GM12872 (cell line): ENCODE data around the gene MLF2.

Source experiments
- CTCF ChIP-seq: IDR thresholded peaks from 3 replicates; pipeline ENCODE4 v1.5.1; 2011; ENCODE audit warnings: low read depth, mild to moderate bottlenecking, low read length, moderate library complexity; ENCODE audit not compliant: insufficient read depth

MLF2 gene, protein sequence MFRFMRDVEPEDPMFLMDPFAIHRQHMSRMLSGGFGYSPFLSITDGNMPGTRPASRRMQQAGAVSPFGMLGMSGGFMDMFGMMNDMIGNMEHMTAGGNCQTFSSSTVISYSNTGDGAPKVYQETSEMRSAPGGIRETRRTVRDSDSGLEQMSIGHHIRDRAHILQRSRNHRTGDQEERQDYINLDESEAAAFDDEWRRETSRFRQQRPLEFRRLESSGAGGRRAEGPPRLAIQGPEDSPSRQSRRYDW

DNA sequence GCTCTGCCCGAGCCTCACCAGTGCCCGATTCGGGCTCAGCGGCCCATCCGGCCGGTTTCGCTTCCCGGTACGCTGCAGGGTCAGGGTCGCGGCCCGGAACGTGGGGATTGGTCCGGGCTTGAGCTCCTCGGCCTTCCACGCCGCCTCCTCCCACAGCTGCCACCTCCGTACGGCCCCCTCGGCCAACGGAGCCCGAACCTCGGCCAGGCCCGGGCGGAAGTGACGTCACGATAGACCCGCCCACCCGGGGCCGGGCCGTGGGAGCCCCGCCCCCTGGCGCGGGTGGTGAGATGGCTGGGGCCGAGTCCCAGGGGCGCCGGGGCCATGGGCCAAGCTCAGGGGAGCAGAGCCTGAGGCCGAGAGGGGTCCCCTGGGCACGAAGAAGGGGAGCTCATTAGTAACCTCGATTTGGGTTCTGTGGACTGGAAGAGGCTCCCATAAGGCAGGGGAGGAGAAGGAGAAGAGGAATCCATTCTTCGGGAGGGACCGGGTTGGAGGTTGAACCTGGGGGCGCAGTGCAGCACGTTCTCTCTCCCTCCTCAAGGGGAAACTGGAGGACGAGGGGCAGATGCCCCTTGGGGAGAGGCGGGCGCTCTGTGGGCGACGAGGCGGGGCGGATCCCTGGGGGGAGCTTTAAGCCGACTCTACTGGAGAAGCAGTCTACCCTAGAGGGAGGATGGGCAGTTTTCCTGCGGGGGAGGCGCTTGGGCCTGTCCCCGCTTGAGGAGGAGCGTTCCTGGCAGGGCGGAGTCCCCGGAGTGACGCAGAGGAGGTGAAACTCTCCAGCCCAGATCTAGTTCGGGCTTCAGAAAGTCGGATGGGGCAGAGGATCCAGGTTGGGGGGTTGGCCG lies at the start of gene MLF2:
MLF2 (minus strand) TSS at position 221 of the 851 bp plus-strand sequence. CDS start 807 bp downstream, outside the sequence.
- TF ChIP-seq CTCF = no peak; the same call in 2 of the 3 replicates

DNA sequence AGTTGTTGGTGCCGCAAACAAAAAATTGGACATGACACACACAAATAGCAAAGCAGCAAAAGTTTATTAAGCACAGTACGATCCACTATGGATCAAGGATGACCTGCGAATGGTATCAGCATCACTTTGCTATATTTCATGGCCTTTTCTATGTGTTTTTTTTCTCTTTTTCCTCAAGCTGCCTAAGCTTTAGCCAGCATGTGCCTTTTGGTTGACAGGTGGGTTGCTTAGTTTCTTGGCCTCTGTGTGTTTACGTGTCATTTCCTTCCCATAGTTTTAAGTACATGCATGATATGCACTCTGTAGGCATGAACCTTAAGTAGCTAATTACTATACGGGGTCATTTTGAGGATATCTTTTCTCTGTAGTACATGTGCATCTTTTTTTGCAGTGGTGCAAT lies 46.2 kb upstream of the MLF2 start:
- no peak for TF ChIP-seq CTCF

DNA sequence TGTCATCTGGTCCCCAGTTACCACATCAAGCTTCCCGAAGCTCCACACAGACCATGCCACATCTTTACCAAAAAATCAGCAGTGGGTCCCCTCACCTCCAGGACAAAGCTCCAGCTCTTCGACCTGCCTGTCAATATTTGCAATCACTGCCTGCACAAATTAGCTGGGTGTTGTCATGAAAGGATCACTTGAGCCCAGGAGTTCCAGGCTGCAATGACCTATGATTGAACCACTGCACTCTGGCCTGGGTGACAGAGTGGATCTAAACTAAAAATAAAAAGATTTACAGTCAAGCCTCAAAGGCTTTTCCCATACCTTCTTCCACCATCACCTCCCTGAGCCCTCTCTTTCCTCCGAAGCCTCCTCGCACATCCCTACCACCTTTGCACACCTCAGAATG lies 43.6 kb upstream of the MLF2 start:
- no peak for TF ChIP-seq CTCF

DNA sequence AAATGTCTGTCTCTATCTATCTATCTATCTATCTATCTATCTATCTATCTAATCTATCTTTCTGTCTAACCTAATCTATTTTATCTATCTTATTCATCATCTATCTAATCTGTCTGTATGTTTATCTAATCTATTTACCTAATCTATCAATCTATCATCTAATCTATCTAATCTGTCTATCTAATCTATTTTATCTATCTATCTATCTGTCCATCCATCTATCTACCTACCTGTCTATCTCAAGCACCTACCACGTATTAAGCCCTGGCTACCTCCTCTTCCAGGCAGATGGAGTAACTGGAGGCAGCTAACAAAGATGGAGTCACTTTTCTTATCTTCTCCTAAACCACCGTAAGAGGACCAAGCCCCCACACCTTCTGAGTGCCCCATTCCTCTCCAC lies 42.1 kb upstream of the MLF2 start:
- TF ChIP-seq CTCF = no peak

DNA sequence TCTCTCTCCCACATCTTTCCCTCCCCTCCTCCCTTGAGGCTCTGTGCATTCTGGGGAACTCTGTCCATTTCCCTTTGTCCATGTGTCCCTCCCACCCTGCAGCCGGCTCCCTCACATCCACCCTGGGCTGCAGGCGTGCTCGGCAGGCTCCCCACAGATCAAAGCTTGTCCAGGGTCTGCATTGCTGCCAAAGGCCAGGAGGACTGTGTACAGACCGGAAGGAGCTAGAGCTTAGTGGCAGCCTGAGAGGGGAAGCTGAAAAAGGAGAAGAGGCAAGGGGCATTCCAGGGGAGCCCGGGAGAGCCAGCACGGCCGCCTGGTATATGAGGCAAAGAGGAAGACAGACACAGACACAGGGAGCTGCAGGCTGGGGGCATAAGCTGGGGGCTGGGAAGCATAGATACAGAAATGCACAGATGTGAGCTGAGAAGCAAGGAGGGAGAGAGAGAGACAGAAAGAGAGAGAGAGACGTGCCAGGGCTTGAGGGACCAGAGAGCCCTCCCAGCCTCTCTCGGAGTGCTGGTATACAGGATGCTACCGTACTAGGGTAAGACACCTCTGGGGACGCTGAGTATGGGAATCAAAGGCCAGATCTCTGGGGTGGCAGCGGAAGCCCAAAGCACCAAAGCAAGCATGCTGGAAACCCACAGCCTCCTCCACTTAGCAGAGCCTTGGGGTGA lies 39.7 kb upstream of the MLF2 start:
- no peak for TF ChIP-seq CTCF

GRCh38 chr12:6791931-6792520 lies 39.1 kb upstream of the MLF2 start:
- TF ChIP-seq CTCF = no peak
